ENCODE measurements around the gene THAP11. TPM values are rescaled to one million over a fixed set of nuclear protein-coding genes. Genes with fewer than 3 reads are reported as not detected.
A peak's percentile ranks its signal among the peaks of the same experiment; 100 is the strongest.

The THAP11 gene
- polyA plus RNA-seq, 3 donors: 17.6 to 84.2 (median 52.5) TPM

GRCh38 chr16:67873435-67874370 lies 31.6 kb downstream of the THAP11 start:
- no peak for TF ChIP-seq CTCF (IDR thresholded peaks at IDR 0.05)
- peaks cover 39% of the 10 kb centered on the region for H4K20me1 ChIP-seq (ENCODE audit: insufficient read depth, low read length)
- H3K4me3 Mint-ChIP-seq: peak overlapping the region; percentile 89 to 94
- peak overlapping the region; percentile 92 to 99 (median 93) for H3K4me3 ChIP-seq (replicated peaks in 1 of 3; ENCODE audit: low read depth in 2 of 3, low read length in 3 of 3)
- peak overlapping the region; percentile 92 for H3K9ac ChIP-seq (ENCODE audit: insufficient read depth, low read length, poor library complexity, severe bottlenecking)
- WGBS (ENCODE audit: insufficient coverage): 12% methylated on average over 18 of the region's 23 CpGs
- peaks cover 0 to 2% (median 0%) of the 10 kb centered on the region in 7 donors for H3K9me3 Mint-ChIP-seq
- H3K27me3 ChIP-seq (ENCODE audit: control insufficient read depth in 2 of 2, insufficient read depth in 2 of 2, low read length in 2 of 2): no peaks in the 10 kb centered on the region
- H3K27ac ChIP-seq (ENCODE audit: low read depth in 1 of 2, low read length in 2 of 2): peak overlapping the region; percentile 31 to 90
- no peaks in the 10 kb centered on the region for H3K9me3 ChIP-seq (replicated peaks in 1 of 2; ENCODE audit: control insufficient read depth in 1 of 2, insufficient read depth in 1 of 2, low read length in 2 of 2)
- H3K4me2 ChIP-seq (replicated peaks; ENCODE audit: extremely low read depth, low read length, poor library complexity, severe bottlenecking): peak overlapping the region; percentile 85
- peaks cover 45 to 67% of the 10 kb centered on the region in 2 donors for H3K36me3 ChIP-seq (replicated peaks in 1 of 2; ENCODE audit: control insufficient read depth in 1 of 2, insufficient read depth in 2 of 2, low read length in 2 of 2)
- intact Hi-C loops (cut with micrococcal nuclease): loop anchor here (2.0 to 10.0 kb wide), 4 partner anchors 27 to 61 kb away; partner anchors contain the start of genes CENPT (in 1 of the 2), CTRL (in 1 of the 2), NUTF2 (in 1 of the 2) and PSMB10 (in 1 of the 2)
- peak overlapping the region; percentile 42 to 92 (median 88) for H3K27ac Mint-ChIP-seq
- no peak for DNase-seq
- H3K4me1 ChIP-seq (ENCODE audit: control insufficient read depth in 1 of 2, insufficient read depth in 2 of 2, low read length in 2 of 2): peaks cover 31 to 34% of the 10 kb centered on the region in 2 donors
- H3K4me1 Mint-ChIP-seq: peaks cover 38% of the 10 kb centered on the region
- H3K79me2 ChIP-seq (ENCODE audit: insufficient read depth, low read length): peaks cover 39% of the 10 kb centered on the region
- H2AFZ ChIP-seq (ENCODE audit: insufficient read depth, low read depth, low read length, poor library complexity, severe bottlenecking): peak overlapping the region; percentile 98
- H3K36me3 Mint-ChIP-seq: peaks cover 42 to 62% of the 10 kb centered on the region in 2 donors
- H3K27me3 Mint-ChIP-seq (ENCODE audit: low read depth in 3 of 3): peaks cover 0 to 3% (median 0%) of the 10 kb centered on the region in 3 donors

GRCh38 chr16:67874372-67874771 lies 32.3 kb downstream of the THAP11 start:
- Mint-ChIP-seq H3K4me3 (peak overlapping the region in 1 of 2 donors; percentile 94), H3K9me3 (no peaks in the 10 kb centered on the region), H3K27ac (peak overlapping the region in 3 of 7 donors; percentile 15 to 92 (median 63)), H3K36me3 (peaks cover 49 to 64% of the 10 kb centered on the region in 2 donors), H3K27me3 (ENCODE audit: low read depth in 3 of 3) (peaks cover 0 to 3% (median 0%) of the 10 kb centered on the region in 3 donors), H3K4me1 (peaks cover 38% of the 10 kb centered on the region)
- WGBS (ENCODE audit: insufficient coverage): 100% methylated on average over 1 of the region's 3 CpGs
- Histone ChIP-seq H3K4me1 (ENCODE audit: control insufficient read depth in 1 of 2, insufficient read depth in 2 of 2, low read length in 2 of 2) (peaks cover 31 to 34% of the 10 kb centered on the region in 2 donors), H3K9ac (ENCODE audit: insufficient read depth, low read length, poor library complexity, severe bottlenecking) (peak overlapping the region; percentile 92), H3K4me2 (replicated peaks; ENCODE audit: extremely low read depth, low read length, poor library complexity, severe bottlenecking) (peak overlapping the region; percentile 85), H3K79me2 (ENCODE audit: insufficient read depth, low read length) (peaks cover 39% of the 10 kb centered on the region), H3K9me3 (replicated peaks in 1 of 2; ENCODE audit: control insufficient read depth in 1 of 2, insufficient read depth in 1 of 2, low read length in 2 of 2) (no peaks in the 10 kb centered on the region), H3K27me3 (ENCODE audit: control insufficient read depth in 2 of 2, insufficient read depth in 2 of 2, low read length in 2 of 2) (no peaks in the 10 kb centered on the region), H4K20me1 (ENCODE audit: insufficient read depth, low read length) (peaks cover 39% of the 10 kb centered on the region), H3K27ac (ENCODE audit: low read depth in 1 of 2, low read length in 2 of 2) (peak overlapping the region in 1 of 2 donors; percentile 90), H2AFZ (ENCODE audit: insufficient read depth, low read depth, low read length, poor library complexity, severe bottlenecking) (no peak overlapping the region), H3K4me3 (replicated peaks in 1 of 3; ENCODE audit: low read depth in 2 of 3, low read length in 3 of 3) (peak overlapping the region in 1 of 3 experiments; percentile 99), H3K36me3 (replicated peaks in 1 of 2; ENCODE audit: control insufficient read depth in 1 of 2, insufficient read depth in 2 of 2, low read length in 2 of 2) (peaks cover 49 to 67% of the 10 kb centered on the region in 2 donors)
- intact Hi-C loops (cut with micrococcal nuclease): loop anchor here in 1 of 2 donors (5.0 to 10.0 kb wide), 2 partner anchors 42 to 60 kb away; partner anchors contain the start of genes CTRL and PSMB10
- DNase-seq: no peak
- no peak for TF ChIP-seq CTCF (IDR thresholded peaks at IDR 0.05)
